HepG2 (cell line): ENCODE measurements around the gene ZNF638. TPM values are rescaled to one million over a fixed set of nuclear protein-coding genes. Genes with fewer than 3 reads are reported as not detected.

ENCODE experiments used
- CENPT ChIP-seq: sonication (generic); formaldehyde crosslinking; IDR thresholded peaks from 2 replicates; pipeline ENCODE4 v1.8.0; 2022; ENCODE audit warnings: low read depth, mild to moderate bottlenecking, moderate library complexity, missing genetic modification reagents
- CENPX ChIP-seq: sonication (generic); formaldehyde crosslinking; IDR thresholded peaks from 2 replicates; pipeline ENCODE4 v1.9.0; 2021; ENCODE audit warnings: mild to moderate bottlenecking, missing genetic modification reagents, moderate library complexity
- EHMT2 ChIP-seq: fragments of 200-600 bp; sonication (generic); IDR thresholded peaks from 2 replicates; pipeline ENCODE4 v1.7.0; 2017; ENCODE audit warnings: antibody characterized with exemption, low read depth, low read length, borderline replicate concordance
- ERF ChIP-seq: IDR thresholded peaks from 2 replicates; pipeline ENCODE4 v1.6.1; 2018; ENCODE audit warnings: missing biosample characterization, missing genetic modification reagents
- POLR2A ChIP-seq, 2 experiments: IDR thresholded peaks; 2 replicates each; pipeline ENCODE4 v1.6.1; 2011; ENCODE audit warnings: low read depth in 2 of 2, low read length in 2 of 2, mild to moderate bottlenecking in 1 of 2, moderate library complexity in 1 of 2; ENCODE audit not compliant: insufficient read depth in 1 of 2
- REPIN1 ChIP-seq: sonication (generic); formaldehyde crosslinking; IDR thresholded peaks from 2 replicates; pipeline ENCODE4 v1.8.0; 2022; ENCODE audit warnings: missing genetic modification reagents, low read depth, mild to moderate bottlenecking, borderline replicate concordance
- RFXAP ChIP-seq: sonication (generic); formaldehyde crosslinking; IDR thresholded peaks from 2 replicates; pipeline ENCODE4 v1.4.0; 2020; ENCODE audit warnings: missing genetic modification reagents, borderline replicate concordance
- SATB2 ChIP-seq: sonication (generic); formaldehyde crosslinking; IDR thresholded peaks from 2 replicates; pipeline ENCODE4 v1.5.0; 2020; ENCODE audit warnings: missing genetic modification reagents
- SIX4 ChIP-seq: sonication (generic); formaldehyde crosslinking; IDR thresholded peaks from 2 replicates; pipeline ENCODE4 v1.4.0; 2020; ENCODE audit warnings: missing genetic modification reagents
- TCF7 ChIP-seq: sonication (generic); IDR thresholded peaks from 2 replicates; pipeline ENCODE4 v1.6.1; 2016; ENCODE audit warnings: antibody characterized with exemption, low read depth
- U2AF1 ChIP-seq: fragments of 200-400 bp; formaldehyde crosslinking; optimal IDR thresholded peaks from 2 replicates; pipeline ENCODE3; 2017; ENCODE audit warnings: mild to moderate bottlenecking, low read depth, low read length
- ZBTB3 ChIP-seq: sonication (generic); formaldehyde crosslinking; IDR thresholded peaks from 2 replicates; pipeline ENCODE4 v1.4.0; 2020; ENCODE audit warnings: low read depth, mild to moderate bottlenecking, moderate library complexity, missing genetic modification reagents, borderline replicate concordance
- ZBTB38 ChIP-seq: sonication (generic); formaldehyde crosslinking; IDR thresholded peaks from 2 replicates; pipeline ENCODE4 v1.5.1; 2020; ENCODE audit warnings: mild to moderate bottlenecking, missing genetic modification reagents
- ZC3H13 ChIP-seq: sonication (generic); formaldehyde crosslinking; IDR thresholded peaks from 2 replicates; pipeline ENCODE4 v1.8.1; 2023; ENCODE audit warnings: mild to moderate bottlenecking, missing genetic modification reagents, moderate library complexity
- ZFP37 ChIP-seq: sonication (generic); formaldehyde crosslinking; IDR thresholded peaks from 2 replicates; pipeline ENCODE4 v1.4.0; 2020; ENCODE audit warnings: missing genetic modification reagents, borderline replicate concordance
- ZNF207 ChIP-seq: fragments of 450-650 bp; IDR thresholded peaks from 2 replicates; pipeline ENCODE4 v1.6.1; 2016; ENCODE audit warnings: antibody characterized with exemption, borderline replicate concordance
- ZNF230 ChIP-seq: sonication (generic); formaldehyde crosslinking; IDR thresholded peaks from 2 replicates; pipeline ENCODE4 v1.4.0; 2020; ENCODE audit warnings: mild to moderate bottlenecking, missing genetic modification reagents
- ZNF34 ChIP-seq: sonication (generic); formaldehyde crosslinking; IDR thresholded peaks from 2 replicates; pipeline ENCODE4 v1.4.0; 2020; ENCODE audit warnings: mild to moderate bottlenecking, missing genetic modification reagents, borderline replicate concordance
- ZNF549 ChIP-seq: sonication (generic); formaldehyde crosslinking; IDR thresholded peaks from 2 replicates; pipeline ENCODE4 v1.5.0; 2020; ENCODE audit warnings: missing genetic modification reagents
- ZNF891 ChIP-seq: sonication (generic); formaldehyde crosslinking; IDR thresholded peaks from 2 replicates; pipeline ENCODE4 v1.5.0; 2020; ENCODE audit warnings: mild to moderate bottlenecking, missing genetic modification reagents
- ZSCAN9 ChIP-seq: IDR thresholded peaks from 2 replicates; pipeline ENCODE4 v1.6.1; 2016; ENCODE audit warnings: borderline replicate concordance
- polyA plus RNA-seq, 8 experiments: library from polyadenylated mRNA; depleted of rRNA in 3 of 8; stranded (reverse) in 7 of 8; unstranded in 1 of 8; fragments of >200 nt; fragmentation: Illumina TruSeq in 4 of 8; extraction: Trizol in 4 of 8; gene quantifications; 2 replicates each; pipeline versions ENCODE4 v1.2.1 to v1.2.3, GENCODE V29; 2011 to 2016; ENCODE audit warnings: low read depth in 4 of 8, missing spikeins in 1 of 8, mixed read lengths in 1 of 8; ENCODE audit not compliant: insufficient read depth in 1 of 8
- total RNA-seq, 5 experiments: library from RNA; depleted of rRNA; stranded (reverse); fragments of >200 nt; fragmentation: Illumina TruSeq; extraction: Trizol; gene quantifications; 2 replicates each; pipeline ENCODE4 v1.2.3, GENCODE V29; 2016; ENCODE audit warnings: low read depth in 1 of 5
- TF ChIP-seq, protein P1 (sequence below): sonication (generic); formaldehyde crosslinking; IDR thresholded peaks from 2 replicates; pipeline ENCODE4 v1.8.1; 2023; ENCODE audit warnings: mild to moderate bottlenecking, moderate library complexity, missing genetic modification reagents
- TF ChIP-seq, protein P2 (sequence below): IDR thresholded peaks from 2 replicates; pipeline ENCODE4 v1.6.1; 2016
- TF ChIP-seq, protein P3 (sequence below): sonication (generic); formaldehyde crosslinking; IDR thresholded peaks from 2 replicates; pipeline ENCODE4 v1.9.0; 2021; ENCODE audit warnings: missing genetic modification reagents, borderline replicate concordance
- TF ChIP-seq, protein P4 (sequence below): sonication (generic); formaldehyde crosslinking; IDR thresholded peaks from 2 replicates; pipeline ENCODE4 v1.5.0; 2020; ENCODE audit warnings: missing genetic modification reagents

ZNF638 gene
- total and polyA plus RNA-seq, 2 of the 13 experiments (the other 11 are each of a cell fraction or from before 2014, with no cell fraction given) = 92.7 to 144 TPM

DNA sequence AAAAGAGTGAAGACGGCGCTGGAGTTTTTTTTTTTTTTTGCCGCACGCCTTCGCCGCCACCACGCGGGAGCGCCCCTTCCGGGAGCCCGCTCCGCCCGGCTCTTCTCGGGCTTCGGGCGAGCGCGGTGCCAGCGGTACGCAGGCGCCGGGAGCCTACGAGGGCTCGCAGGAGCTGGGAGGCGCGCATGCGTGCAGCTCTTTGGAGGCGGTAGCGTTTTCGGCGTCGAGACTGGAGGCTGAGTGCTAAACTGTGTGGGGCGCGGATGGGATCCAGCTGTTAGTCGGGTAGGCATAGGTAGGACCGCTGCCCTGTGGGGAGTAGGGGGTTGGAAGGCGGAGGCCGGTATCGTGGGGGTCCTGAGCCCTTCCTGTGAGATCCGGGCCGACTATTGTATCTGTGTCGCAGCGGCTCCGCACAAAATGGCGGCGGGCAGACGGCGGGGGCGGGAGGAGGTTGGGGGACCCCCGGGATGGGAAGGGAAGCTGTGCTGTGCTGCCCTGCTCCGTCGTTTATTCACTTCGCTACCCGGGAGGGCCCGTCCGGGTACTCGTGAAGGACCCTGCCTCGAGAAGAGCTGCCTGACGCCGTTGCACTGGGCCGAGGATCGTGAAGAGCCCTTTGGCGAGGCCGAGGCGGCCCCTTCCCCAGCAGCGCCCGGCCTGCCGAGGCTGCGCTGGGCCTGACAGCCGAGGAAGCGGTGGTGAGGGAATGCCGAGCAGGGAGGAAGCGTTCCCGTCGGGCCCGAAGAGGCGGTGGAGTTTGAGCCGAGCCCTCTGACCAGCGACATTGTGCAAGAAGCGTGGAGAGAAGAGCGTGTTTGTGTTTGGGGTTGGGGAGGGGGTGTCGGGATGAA is at the start of gene ZNF638 (continued):
- TF ChIP-seq SIX4 (no peak), ZNF230 (peak; percentile 66; the same call in 1 of the 2 replicates), TCF7 (no peak), EHMT2 (no peak; the same call in 1 of the 2 replicates), U2AF1 (no peak), ZC3H13 (CRISPR knock-in tag) (peak; percentile 93), ZNF549 (no peak), ZNF34 (0 out of 2 replicates have a peak, but pooled peaks have one; percentile 13), CENPX (CRISPR knock-in tag) (no peak), ZNF891 (CRISPR knock-in tag) (peak; percentile 26; the same call in 1 of the 2 replicates), SATB2 (CRISPR knock-in tag) (no peak), CENPT (CRISPR knock-in tag) (0 out of 2 replicates have a peak, but pooled peaks have one; percentile 28), ZBTB3 (CRISPR knock-in tag) (no peak), ZSCAN9 (CRISPR knock-in tag) (0 out of 2 replicates have a peak, but pooled peaks have one; percentile 17), POLR2A (IDR thresholded peaks at IDR 0.05; ENCODE audit: insufficient read depth in 1 of 2, low read depth in 2 of 2, low read length in 2 of 2) (peak; percentile 78 to 93), ERF (peak; percentile 54; the same call in 1 of the 2 replicates), RFXAP (CRISPR knock-in tag) (no peak), ZNF207 (no peak), ZFP37 (no peak), REPIN1 (CRISPR knock-in tag) (peak; percentile 90), ZBTB38 (no peak)
- TF ChIP-seq, protein P1, sequence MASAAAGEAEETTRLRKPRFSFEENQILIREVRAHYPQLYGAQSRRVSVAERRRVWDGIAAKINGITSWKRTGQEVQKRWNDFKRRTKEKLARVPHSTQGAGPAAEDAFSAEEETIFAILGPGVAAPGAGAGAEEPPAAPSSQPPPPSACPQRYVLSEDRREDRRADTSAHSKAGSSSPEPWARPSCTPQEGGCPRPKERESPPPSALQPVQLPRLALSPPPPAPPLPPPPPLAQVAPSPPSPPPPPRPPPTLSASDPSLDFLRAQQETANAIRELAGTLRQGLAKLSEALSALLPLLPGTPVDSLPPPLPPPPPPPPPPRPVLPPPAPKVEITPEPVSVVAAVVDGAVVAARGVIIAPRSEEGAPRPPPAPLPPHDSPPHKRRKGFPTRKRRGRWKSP (CRISPR knock-in tag) = 0 out of 2 replicates have a peak, but pooled peaks have one; percentile 9
- TF ChIP-seq, protein P2, sequence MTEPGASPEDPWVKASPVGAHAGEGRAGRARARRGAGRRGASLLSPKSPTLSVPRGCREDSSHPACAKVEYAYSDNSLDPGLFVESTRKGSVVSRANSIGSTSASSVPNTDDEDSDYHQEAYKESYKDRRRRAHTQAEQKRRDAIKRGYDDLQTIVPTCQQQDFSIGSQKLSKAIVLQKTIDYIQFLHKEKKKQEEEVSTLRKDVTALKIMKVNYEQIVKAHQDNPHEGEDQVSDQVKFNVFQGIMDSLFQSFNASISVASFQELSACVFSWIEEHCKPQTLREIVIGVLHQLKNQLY (CRISPR knock-in tag) = no peak; the same call in 1 of the 2 replicates
- TF ChIP-seq, protein P3, sequence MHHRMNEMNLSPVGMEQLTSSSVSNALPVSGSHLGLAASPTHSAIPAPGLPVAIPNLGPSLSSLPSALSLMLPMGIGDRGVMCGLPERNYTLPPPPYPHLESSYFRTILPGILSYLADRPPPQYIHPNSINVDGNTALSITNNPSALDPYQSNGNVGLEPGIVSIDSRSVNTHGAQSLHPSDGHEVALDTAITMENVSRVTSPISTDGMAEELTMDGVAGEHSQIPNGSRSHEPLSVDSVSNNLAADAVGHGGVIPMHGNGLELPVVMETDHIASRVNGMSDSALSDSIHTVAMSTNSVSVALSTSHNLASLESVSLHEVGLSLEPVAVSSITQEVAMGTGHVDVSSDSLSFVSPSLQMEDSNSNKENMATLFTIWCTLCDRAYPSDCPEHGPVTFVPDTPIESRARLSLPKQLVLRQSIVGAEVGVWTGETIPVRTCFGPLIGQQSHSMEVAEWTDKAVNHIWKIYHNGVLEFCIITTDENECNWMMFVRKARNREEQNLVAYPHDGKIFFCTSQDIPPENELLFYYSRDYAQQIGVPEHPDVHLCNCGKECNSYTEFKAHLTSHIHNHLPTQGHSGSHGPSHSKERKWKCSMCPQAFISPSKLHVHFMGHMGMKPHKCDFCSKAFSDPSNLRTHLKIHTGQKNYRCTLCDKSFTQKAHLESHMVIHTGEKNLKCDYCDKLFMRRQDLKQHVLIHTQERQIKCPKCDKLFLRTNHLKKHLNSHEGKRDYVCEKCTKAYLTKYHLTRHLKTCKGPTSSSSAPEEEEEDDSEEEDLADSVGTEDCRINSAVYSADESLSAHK (CRISPR knock-in tag) = no peak
- TF ChIP-seq, protein P4, sequence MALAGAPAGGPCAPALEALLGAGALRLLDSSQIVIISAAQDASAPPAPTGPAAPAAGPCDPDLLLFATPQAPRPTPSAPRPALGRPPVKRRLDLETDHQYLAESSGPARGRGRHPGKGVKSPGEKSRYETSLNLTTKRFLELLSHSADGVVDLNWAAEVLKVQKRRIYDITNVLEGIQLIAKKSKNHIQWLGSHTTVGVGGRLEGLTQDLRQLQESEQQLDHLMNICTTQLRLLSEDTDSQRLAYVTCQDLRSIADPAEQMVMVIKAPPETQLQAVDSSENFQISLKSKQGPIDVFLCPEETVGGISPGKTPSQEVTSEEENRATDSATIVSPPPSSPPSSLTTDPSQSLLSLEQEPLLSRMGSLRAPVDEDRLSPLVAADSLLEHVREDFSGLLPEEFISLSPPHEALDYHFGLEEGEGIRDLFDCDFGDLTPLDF (CRISPR knock-in tag) = no peak
